Effector CD8-positive, alpha-beta T cell (primary cell): ENCODE results near the gene ROCK2.
"Not testable (repeated sequence)": the region's sequence is repeated elsewhere in the genome, so short reads cannot be mapped to it uniquely, and the experiment has no call there.

Experiments used
- DNase-seq: peaks from one replicate; lab custom pipeline; 2025; lab: John Stamatoyannopoulos, UW

ROCK2 gene

GRCh38 chr2:11236335-11236734 lies 108.1 kb downstream of the ROCK2 start:
- DNase-seq = no peak

GRCh38 chr2:11235583-11235982 lies 108.9 kb downstream of the ROCK2 start:
- DNase-seq = no peak

DNA sequence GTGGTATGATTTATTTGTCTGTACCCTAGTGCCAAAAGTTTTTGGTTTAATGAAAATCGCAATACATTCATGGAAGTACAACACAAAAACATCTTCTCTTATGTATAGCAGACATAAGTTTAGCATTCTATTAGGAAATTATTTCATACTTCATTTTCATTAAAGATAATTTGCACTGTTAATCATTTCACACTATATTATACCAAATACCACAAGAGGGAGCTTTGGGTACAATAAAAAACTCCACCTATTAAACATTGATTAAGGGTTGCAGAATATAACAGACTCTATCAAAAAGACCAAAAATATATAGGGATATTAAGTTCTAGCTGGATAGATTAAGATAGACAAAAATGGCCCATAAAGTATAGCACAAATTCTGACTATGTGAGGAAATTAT lies 110.1 kb downstream of the ROCK2 start:
- DNase-seq = no peak

DNA sequence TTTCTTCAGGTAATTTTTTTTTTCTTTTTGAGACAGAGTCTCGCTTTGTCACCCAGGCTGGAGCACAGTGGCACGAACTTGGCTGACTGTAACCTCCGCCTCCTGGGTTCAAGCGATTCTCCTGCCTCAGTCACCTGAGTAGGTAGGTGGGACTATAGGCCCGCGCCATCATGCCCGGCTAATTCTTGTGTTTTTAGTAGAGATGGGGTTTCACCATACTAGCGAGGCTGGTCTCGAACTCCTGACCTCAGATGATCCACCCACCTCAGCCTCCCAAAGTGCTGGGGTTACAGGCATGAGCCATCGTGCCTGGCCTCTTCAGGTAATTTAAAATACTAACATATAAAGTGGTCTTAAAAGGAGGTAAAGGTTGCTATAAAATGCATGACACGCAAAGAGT lies 113.2 kb downstream of the ROCK2 start:
- DNase-seq = not testable (repeated sequence)

DNA sequence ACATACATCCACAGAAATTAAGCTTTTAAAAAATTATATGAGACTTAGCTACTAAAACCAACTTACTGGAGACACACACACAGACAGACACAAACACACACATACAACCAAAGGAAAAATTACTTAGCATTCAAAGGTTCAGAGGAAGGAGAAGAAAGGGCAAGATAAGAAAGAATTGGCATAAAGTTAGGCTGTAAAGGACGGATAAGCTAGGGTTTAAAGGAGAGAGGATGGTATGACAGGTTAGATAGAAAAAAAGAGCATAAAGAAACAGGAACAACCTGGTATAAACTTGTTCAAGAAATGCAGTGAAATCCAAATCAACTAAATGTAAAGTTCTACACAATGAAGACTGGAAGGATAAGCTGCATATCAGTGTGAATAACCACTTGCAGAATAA lies 115.7 kb downstream of the ROCK2 start:
- DNase-seq = no peak

GRCh38 chr2:11227595-11227994 lies 116.8 kb downstream of the ROCK2 start:
- no peak for DNase-seq

GRCh38 chr2:11224887-11225286 lies 119.5 kb downstream of the ROCK2 start:
- DNase-seq = no peak

- DNase-seq = no peak
Measured at GRCh38 chr2:11222845-11223244, 121.6 kb downstream of the ROCK2 start.

DNA sequence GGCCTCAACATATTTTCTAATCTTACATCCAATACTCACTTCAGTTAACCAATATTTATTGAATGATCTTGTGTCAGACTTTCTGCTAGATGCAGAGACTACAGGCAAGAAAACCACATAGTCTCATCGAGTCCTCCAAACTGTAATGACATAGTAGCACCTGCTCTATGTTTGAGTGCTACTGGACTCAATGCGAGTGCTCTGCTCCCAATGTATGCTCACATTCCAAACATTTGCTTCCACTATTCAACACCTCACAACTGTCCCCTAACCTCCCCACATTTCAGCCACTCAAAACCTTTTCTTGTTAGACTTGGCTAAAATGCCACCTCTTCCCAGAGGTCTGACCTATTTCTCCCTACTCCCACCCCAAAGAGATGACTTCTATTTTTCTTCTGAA lies 124.0 kb downstream of the ROCK2 start:
- no peak for DNase-seq

- DNase-seq = no peak
Measured at GRCh38 chr2:11215407-11215806, 129.0 kb downstream of the ROCK2 start.

GRCh38 chr2:11214770-11215169 lies 129.7 kb downstream of the ROCK2 start:
- DNase-seq = no peak

DNA sequence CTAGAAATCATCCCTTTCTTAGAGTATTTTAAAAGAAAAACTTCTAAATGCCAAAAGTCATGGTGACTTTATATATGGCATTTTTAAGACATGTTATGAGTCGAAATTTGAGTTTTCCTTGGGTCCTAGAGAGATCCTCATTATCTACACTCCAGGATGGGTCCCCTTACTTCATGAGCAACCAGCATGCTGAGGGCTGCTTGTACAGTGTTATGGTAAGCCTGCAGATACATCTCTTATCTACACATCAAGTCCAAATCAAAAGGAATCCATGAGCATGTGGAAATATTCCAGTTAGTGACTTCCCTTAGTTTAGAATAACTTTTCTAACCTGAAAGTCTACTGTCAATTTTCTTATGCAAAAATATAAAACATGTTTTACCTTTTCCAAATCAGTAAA lies 130.5 kb downstream of the ROCK2 start:
- no peak for DNase-seq

DNA sequence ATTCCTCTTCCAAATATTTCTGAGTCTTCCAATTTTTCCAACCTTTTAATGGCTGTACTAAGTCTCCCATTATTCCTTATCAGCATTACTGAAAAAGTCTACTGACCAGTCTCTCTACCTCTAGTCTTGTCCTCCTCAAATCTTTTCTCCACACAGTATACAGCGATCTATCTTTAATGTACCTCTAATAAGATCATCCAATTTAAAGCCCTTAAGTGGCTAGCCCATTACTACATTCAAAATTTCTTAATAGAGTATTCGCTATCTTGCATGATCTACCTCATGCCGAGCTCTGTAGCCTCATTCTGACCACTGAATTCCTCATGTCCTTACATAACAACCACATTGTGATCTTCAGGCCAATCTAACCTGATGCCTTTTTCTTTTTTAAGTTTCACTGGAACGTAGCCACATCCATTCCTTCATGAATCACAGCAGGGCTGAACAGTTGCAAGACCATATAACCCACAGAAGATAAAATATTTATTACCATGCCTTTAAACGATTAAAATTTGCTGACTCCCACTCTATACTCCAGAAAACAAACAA lies 131.3 kb downstream of the ROCK2 start:
- DNase-seq = no peak

- DNase-seq = no peak
Measured at GRCh38 chr2:11212645-11213044, 131.8 kb downstream of the ROCK2 start.

DNA sequence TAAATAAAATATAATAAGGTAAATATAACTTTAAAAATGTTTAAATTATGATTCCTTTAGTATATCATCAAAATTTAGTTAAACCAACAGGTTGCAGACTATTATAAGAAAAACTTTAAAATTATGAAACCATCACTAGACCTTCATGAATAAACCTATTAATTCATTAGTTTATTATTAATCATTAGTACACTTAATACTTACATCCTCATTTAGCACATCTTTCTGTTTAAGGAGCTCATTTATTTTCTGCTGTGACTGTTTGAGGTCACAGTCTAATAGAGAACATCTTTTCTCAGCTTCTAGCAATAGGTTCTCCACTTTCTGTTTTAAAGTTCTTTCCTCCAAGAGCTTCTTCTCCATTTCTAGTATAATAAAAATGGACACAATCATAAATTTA lies 136.4 kb downstream of the ROCK2 start:
- DNase-seq = no peak

DNA sequence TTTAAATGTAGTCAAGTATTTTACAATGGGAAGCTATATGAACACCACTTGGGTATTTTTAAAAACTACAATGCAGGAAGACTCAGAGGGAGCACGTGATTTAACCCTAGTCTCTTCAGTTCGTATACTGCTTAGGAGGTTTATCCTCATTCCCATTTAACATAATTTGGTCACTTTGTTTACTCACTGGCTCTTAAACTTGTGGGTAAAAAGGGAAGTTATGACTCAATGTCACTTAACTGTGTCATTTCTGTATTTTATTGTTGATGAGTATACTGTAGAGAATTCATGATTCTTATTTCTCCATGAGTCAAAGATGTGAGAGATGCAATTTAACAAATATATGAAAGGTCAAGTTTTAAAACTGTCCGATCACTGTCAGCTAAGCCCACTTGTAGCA lies 141.0 kb downstream of the ROCK2 start:
- DNase-seq = no peak

DNA sequence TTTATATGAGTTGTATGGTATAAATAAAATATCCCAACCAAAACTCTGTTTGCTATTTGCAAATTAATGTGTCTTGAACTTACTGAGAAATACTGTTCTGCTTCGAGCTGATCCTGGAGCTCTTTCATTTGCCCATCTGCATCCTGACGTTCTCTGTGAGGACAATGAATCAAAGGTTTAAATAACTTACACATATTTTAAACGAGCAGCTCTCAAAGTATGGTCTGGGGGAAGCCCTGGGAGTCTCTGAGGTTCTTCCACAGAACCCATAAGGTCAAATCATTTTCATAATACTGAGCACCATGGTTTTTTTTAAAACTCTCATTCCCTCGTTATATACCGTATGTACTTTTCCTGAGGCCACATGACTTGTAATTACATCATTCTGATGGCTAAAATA lies 142.5 kb downstream of the ROCK2 start:
- DNase-seq = no peak

DNA sequence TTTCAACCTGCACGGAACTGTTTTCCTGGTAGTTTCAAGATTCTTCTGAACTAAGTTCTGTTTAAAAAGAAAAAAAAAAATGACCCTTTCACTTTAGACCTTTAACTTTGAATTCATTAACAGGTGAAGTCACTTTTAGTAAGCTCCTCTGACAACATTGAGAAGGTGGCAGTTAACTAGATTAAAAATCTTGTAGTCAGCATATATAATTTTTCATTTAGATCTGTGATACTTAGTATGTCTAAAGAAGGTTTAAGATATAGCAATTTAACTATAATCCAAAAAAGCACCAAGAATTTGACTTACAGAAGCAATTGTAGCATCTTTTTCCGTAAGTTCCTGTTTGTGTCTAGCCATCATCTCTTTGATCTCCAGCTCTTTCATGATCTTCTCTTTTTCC lies 143.8 kb downstream of the ROCK2 start:
- no peak for DNase-seq

DNA sequence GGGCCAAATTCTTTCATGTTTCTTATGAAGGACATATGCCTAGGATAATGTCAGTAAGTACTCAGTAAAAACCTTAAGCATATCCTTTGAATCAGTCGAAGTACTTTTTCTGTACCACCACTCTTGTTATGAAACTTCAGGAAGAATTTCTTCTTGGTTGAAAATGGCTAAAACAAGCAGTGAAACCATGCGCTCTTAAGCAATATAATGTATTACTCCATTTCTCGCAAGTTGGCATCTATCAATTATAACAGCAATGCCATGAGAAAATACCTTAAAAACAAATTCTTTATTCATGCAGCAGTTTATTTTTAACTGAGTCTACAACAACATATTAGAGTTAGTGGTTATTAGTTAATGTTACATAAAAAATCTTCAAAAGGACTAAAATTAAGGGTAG lies 148.2 kb downstream of the ROCK2 start:
- DNase-seq = no peak

GRCh38 chr2:11187731-11188130 lies 156.7 kb downstream of the ROCK2 start:
- no peak for DNase-seq

DNA sequence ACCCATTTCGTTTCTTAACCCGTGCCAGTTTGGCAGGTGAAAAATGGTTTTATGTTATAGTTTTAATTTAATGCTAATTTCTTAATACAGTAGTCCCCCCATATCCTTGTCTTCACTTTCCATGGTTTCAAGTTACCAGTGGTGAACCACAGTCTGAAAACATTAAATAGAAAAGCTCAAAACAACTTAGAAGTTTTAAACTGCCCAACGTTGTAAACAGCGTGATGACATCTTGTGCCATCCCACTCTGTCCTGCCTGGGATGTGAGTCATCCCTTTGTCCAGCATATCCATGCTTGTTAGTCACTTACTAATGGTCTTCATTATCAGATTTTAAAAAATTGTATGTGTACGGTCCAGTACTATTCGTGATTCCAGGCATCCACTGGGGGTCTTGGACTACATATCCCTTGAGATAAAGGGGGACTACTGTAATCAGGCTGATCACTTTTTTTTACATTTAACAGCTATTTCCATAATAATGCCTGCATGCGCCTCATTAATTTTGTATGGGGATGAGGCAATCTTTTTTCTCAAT lies 157.3 kb downstream of the ROCK2 start:
- DNase-seq = no peak

- no peak for DNase-seq
Measured at GRCh38 chr2:11186145-11186544, 158.3 kb downstream of the ROCK2 start.

- no peak for DNase-seq
Measured at GRCh38 chr2:11182951-11183350, 161.5 kb downstream of the ROCK2 start.

- DNase-seq = no peak
Measured at GRCh38 chr2:11180653-11181052, 163.8 kb downstream of the ROCK2 start.

DNA sequence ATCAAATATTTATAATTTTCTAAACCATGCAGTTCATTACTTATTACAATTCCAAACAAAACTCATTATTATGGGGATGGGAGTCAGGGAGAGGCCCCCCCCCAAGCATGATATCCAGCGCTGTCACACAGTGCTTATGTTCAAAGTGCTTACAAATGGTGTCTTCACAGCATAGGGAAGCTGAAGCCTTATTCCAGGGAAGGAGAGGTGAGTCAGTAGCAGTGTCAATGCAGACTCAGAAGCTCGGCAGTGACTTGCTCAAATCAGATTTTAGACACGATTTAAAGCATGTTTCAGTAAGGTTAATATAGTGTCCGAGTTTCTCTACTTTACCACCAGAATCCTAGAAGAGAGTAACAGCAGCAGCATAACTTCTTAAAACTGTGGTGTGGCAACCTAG lies 164.5 kb downstream of the ROCK2 start:
- no peak for DNase-seq
